ENCODE data around the gene RGS14. TPM values are rescaled to one million over a fixed set of nuclear protein-coding genes. Genes with fewer than 3 reads are reported as not detected.

RGS14 gene
- total RNA-seq, 1 donor from 2014 or later = 8.4 TPM

- FAIRE-seq = no peak
Observed at GRCh38 chr5:177421062-177421798, 63.5 kb downstream of the RGS14 start.

More at GRCh38 chr5:177421062-177421798, 63.5 kb downstream of the RGS14 start:
- Histone ChIP-seq H3K27me3 (ENCODE audit: control insufficient read depth, insufficient read depth, low read length) (no peaks in the 10 kb centered on the region), H3K4me3 (ENCODE audit: low read depth, low read length) (no peak overlapping the region), H3K36me3 (ENCODE audit: control insufficient read depth, insufficient read depth, low read length) (no peaks in the 10 kb centered on the region)
- TF ChIP-seq, protein P1, sequence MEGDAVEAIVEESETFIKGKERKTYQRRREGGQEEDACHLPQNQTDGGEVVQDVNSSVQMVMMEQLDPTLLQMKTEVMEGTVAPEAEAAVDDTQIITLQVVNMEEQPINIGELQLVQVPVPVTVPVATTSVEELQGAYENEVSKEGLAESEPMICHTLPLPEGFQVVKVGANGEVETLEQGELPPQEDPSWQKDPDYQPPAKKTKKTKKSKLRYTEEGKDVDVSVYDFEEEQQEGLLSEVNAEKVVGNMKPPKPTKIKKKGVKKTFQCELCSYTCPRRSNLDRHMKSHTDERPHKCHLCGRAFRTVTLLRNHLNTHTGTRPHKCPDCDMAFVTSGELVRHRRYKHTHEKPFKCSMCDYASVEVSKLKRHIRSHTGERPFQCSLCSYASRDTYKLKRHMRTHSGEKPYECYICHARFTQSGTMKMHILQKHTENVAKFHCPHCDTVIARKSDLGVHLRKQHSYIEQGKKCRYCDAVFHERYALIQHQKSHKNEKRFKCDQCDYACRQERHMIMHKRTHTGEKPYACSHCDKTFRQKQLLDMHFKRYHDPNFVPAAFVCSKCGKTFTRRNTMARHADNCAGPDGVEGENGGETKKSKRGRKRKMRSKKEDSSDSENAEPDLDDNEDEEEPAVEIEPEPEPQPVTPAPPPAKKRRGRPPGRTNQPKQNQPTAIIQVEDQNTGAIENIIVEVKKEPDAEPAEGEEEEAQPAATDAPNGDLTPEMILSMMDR (IDR thresholded peaks at IDR 0.05; ENCODE audit: insufficient read depth, low read length, severe bottlenecking) = no peak
- DNase-seq (ENCODE audit: low read depth) = no peak

Other genes starting within 250 kb of the RGS14 start
- 32.4 and 42.9 TPM in 2 replicates for gene NSD1, start 224.2 kb upstream of the RGS14 start, total RNA-seq
- gene RAB24, start 54.2 kb upstream of the RGS14 start, total RNA-seq = 16.6 and 26.1 TPM in 2 replicates
- 139 and 161 TPM in 2 replicates for gene PRELID1, start 54.1 kb upstream of the RGS14 start, total RNA-seq
- 0.53 and 1.5 TPM in 2 replicates for gene MXD3, start 46.0 kb upstream of the RGS14 start, total RNA-seq
- gene LMAN2, start 6.3 kb upstream of the RGS14 start, total RNA-seq = 362 and 444 TPM in 2 replicates
- not detected in 2 replicates for gene SLC34A1, start 26.5 kb downstream of the RGS14 start, total RNA-seq
- not detected in 2 replicates for gene PFN3, start 42.7 kb downstream of the RGS14 start, total RNA-seq
- 5.0 and 7.9 TPM in 2 replicates for gene F12, start 51.6 kb downstream of the RGS14 start, total RNA-seq
- gene GRK6, start 68.8 kb downstream of the RGS14 start, total RNA-seq = 22.9 and 41.1 TPM in 2 replicates
- 3.1 and 5.0 TPM in 2 replicates for gene PRR7, start 88.9 kb downstream of the RGS14 start, total RNA-seq
- 58.7 and 71.7 TPM in 2 replicates for gene DBN1, start 115.7 kb downstream of the RGS14 start, total RNA-seq
- 19.5 and 26.2 TPM in 2 replicates for gene PDLIM7, start 139.7 kb downstream of the RGS14 start, total RNA-seq
- 0.53 and 1.4 TPM in 2 replicates for gene DOK3, start 151.9 kb downstream of the RGS14 start, total RNA-seq
- 108 and 250 TPM in 2 replicates for gene DDX41, start 159.0 kb downstream of the RGS14 start, total RNA-seq
- 14.0 and 17.2 TPM in 2 replicates for gene FAM193B, start 196.6 kb downstream of the RGS14 start, total RNA-seq
- 184 and 203 TPM in 2 replicates for gene TMED9, start 234.3 kb downstream of the RGS14 start, total RNA-seq
- gene B4GALT7, start 242.2 kb downstream of the RGS14 start, total RNA-seq = 35.8 and 36.9 TPM in 2 replicates